Skin epidermis (tissue), 12 donors: ENCODE measurements around the gene NTRK2.

Experiments used
- H3K27ac ChIP-seq, 21 experiments: fragments of 200-600 bp; sonication (generic) in 11 of 21; one replicate each; pipeline ENCODE4 v1.5.0; 2020; ENCODE audit warnings: mild to moderate bottlenecking in 3 of 21, inconsistent platforms in 2 of 21, moderate library complexity in 2 of 21
- H3K4me3 ChIP-seq, 7 experiments: fragments of 200-600 bp; sonication (generic) in 2 of 7; one replicate each; pipeline ENCODE4 v1.5.0; 2020; ENCODE audit warnings: inconsistent platforms in 2 of 7, mild to moderate bottlenecking in 2 of 7, moderate library complexity in 1 of 7

The NTRK2 gene

DNA sequence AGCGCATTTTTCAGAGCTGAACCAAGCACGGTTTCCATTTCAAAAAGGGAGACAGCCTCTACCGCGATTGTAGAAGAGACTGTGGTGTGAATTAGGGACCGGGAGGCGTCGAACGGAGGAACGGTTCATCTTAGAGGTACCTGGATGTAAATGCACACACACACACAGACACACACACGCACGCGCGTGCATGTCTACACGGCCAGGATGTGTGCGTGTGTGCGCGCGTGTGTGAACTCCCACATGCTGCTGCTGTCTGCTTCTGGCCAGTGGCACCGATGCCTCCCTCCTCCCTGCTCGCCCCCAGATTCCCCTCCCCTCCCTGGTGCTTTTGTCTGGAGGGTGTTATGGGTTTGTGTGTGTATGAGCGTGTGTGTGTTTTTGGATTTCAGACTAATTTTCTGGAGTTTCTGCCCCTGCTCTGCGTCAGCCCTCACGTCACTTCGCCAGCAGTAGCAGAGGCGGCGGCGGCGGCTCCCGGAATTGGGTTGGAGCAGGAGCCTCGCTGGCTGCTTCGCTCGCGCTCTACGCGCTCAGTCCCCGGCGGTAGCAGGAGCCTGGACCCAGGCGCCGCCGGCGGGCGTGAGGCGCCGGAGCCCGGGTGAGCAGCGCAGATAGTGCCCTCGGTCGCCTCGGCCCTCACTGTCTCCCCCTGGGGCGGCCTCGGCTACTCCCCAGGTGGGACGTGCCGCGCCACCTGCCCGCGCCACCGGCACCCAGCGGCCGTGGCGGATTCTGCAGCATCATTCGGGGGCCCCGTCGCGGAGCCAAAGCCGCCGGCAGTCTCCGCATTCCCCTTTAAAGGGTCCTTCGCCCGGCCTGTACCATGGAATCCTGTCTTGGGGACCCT, at the start of gene NTRK2:
Gene NTRK2, plus strand, starts transcription at position 442 of the 850 bp plus-strand sequence. CDS start 1,020 bp downstream, outside the sequence.
- peak within 1 kb of the TSS in 15 of 21 experiments; percentile 22 to 90 (median 83) for H3K27ac ChIP-seq

GRCh38 chr9:84620338-84620737, 49.2 kb upstream of the NTRK2 start:
- H3K4me3 ChIP-seq = no peak overlapping the region
- H3K27ac ChIP-seq = no peak overlapping the region

More for the DNA sequence above, at the start of gene NTRK2:
- peak within 1 kb of the TSS; percentile 24 to 59 (median 37) for H3K4me3 ChIP-seq

GRCh38 chr9:84621811-84622210, 47.7 kb upstream of the NTRK2 start:
- Histone ChIP-seq H3K27ac (no peak overlapping the region), H3K4me3 (no peak overlapping the region)

DNA sequence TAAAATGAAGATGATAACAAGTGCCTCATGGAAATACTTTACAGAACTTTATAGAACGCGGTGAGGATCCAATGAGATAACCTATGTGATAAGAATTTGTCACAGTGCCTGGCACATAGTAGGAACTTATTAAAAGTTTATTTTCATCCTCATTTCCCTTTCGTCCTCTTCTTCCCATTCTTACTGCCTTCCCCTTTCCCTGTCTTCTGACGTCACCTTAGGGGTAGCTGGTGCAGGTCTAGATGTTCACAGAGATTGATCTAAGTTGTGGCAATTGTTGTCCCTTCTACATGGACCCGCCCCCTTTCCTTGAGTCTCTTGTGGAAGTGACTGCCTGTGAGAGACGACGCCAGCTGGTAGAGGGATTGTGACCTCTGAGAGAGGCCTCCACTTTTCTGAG, 46.5 kb upstream of the NTRK2 start:
- H3K27ac ChIP-seq = no peak overlapping the region
- no peak overlapping the region for H3K4me3 ChIP-seq

GRCh38 chr9:84636436-84636835, 33.1 kb upstream of the NTRK2 start:
- no peak overlapping the region for H3K27ac ChIP-seq
- no peak overlapping the region for H3K4me3 ChIP-seq

- H3K27ac ChIP-seq = no peak overlapping the region
- H3K4me3 ChIP-seq = no peak overlapping the region
These were observed 26.9 kb upstream of the NTRK2 start for GRCh38 chr9:84642553-84643141.

DNA sequence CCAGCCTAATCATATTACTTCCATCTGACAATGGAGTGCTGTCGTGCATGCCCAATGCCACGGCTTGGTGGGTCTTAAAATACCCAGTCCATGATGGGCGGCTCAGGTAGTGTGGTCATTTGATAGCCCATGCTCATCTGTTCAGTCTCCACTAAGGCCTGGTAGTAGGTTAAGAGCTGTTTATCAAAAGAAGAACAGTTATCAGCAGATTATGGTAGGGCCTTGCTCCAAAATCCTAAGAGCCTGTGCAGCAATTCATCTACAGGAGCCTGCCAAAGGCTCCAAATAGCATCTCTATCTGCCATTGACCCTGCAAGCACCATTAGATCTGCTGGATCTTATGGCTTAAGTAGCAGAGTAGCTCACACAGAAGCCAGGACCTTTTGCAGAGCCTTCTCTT, 21.8 kb upstream of the NTRK2 start:
- Histone ChIP-seq H3K27ac (no peak overlapping the region), H3K4me3 (no peak overlapping the region)

DNA sequence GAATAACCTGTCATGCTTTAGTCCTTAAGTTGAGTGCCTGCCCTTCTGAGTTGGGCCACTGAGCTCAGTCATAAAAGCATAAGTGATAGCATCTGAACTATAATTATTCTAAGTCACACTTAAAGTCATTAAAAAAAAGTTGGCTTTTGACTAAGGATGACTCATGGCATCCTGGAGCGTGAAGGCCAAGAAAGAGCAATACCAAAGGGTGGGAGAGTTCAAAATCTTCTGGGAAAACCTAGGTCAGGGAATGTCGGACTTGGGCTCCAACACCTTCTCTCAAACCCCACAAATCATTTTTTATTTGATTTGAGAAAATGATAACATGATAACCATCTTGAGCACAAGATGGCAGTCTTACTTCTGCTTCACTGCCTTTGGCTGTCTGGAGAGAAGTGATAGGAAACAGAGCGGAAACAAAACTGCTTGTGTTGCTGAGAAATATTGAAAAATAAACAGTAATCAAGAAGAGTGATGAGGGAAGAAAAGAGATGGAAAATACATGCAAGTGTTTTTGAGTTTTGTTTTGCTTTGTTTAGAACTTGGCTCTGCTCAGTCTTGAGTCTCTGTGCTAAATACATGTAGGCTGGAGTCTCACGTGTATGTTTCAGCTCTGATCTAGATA, 16.9 kb upstream of the NTRK2 start:
- Histone ChIP-seq H3K4me3 (no peak overlapping the region), H3K27ac (no peak overlapping the region)

DNA sequence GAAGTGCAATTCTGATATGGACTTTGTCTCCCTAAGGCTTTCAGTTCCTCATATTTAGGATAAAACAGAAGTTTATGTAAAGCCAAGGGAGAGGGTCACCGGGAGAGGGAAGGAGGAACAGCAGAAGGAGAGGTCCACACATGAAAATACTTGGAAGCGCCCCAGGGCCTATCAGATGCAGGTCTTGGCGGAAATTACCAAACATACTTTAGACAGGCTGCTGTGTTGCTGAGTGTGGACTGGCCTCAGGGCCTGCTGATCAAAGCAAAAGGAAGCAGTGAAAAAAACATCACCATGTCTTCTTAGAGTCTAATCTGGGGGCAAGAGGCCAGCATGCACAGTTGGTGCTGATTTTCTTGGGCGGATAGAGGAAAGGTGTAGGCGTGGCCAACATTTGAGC, 14.1 kb upstream of the NTRK2 start:
- Histone ChIP-seq H3K27ac (no peak overlapping the region), H3K4me3 (no peak overlapping the region)

GRCh38 chr9:84659313-84659712, 10.2 kb upstream of the NTRK2 start:
- Histone ChIP-seq H3K4me3 (no peak overlapping the region), H3K27ac (no peak overlapping the region)

DNA sequence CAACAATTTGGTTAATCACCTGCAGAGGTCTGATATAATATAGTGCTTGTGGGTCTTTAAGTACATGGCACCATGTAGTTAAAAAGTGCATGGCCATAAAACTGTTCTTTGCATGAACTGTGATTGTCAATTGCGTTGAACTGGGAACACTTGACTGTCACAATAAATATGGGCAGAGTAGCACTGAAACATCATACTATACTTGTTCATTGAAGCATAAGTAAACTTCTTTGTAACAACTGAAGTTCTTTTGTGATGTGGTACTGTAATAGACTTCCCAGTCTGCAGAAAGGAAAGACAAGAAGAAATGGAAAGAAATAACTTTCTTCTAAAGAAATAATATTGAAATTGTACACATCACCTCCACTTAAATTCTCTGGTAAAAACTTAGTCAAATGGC, 9.8 kb upstream of the NTRK2 start:
- Histone ChIP-seq H3K4me3 (no peak overlapping the region), H3K27ac (no peak overlapping the region)

DNA sequence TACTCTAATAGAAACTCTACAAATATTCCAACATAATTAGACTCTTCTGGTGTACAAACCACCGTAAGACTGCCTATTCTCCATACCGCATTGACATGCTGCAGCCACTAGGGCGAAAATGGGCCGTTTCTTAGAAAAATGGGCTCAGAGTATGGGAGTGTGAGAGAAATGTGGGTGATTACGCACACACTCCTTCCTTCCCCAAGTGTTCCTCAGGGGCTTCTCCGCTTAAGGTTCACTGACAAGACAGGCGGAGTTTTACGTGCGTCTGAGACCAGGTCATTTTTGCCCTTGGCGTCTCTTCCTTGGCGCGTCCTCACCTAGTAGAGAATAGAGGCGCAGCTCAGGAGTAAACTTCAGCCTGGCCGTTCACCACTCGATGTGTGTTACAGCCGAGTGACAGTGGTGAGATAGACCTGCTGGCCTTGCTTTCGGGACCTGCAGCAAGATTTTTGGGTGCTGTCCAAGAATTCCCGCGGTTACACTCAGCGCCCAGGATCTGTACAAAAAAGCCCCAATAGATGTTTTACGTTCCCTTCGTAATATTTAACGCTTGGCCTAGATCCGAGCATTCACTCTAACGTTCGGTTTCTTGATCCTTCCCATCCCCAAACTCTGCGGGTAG, 1.8 kb upstream of the NTRK2 start:
- Histone ChIP-seq H3K27ac (peak overlapping the region in 8 of 21 experiments; percentile 5 to 90 (median 62)), H3K4me3 (peak overlapping the region; percentile 24 to 59 (median 37))

DNA sequence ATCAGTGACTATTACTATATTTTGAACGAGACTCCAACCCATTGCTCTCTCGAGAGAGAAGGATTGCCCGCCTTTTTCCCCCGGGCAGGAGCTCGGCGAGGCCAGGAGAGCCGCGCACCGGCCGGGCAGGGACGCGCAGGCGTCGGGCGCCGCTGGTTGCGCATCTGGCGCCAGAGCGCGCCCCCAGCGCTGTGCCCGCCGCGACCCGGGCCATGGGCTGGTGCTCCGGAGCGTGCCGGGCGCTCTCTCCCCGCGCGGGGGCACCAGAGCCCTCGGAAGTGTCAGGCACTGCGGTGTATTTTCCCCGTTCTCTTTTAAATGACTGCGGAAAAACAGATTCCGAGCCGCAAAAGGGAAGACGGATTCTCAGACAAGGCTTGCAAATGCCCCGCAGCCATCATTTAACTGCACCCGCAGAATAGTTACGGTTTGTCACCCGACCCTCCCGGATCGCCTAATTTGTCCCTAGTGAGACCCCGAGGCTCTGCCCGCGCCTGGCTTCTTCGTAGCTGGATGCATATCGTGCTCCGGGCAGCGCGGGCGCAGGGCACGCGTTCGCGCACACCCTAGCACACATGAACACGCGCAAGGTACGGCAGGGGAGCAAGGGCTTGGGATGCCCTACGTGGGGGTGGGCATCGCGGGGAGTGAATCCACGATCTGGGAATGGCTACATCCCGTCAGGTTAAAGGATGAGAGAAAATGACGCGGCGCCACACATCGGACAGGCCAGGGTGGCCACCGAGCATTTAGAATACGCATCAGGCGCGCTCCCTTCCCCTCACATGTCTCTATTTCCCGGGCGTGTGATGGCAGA, 1.1 kb upstream of the NTRK2 start:
- Histone ChIP-seq H3K27ac (peak overlapping the region in 10 of 21 experiments; percentile 15 to 90 (median 85)), H3K4me3 (peak overlapping the region; percentile 24 to 59 (median 37))

DNA sequence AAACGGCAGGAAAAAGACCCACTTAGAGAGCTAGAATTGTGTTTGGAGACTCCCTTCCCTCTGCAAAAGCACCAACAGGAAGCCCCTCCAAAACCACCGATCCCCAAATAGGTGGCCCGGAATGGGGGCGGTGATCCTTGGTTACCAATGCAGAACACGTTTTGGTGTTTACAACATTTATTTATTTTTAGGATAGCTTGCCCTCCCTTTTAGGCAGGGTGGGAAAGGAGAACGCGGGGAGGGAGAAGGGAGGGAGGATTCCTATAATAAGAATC, 579 bp upstream of the NTRK2 start:
- peak overlapping the region; percentile 24 to 59 (median 37) for H3K4me3 ChIP-seq
- peak overlapping the region in 9 of 21 experiments; percentile 82 to 90 (median 85) for H3K27ac ChIP-seq

- peak overlapping the region; percentile 24 to 59 (median 37) for H3K4me3 ChIP-seq
- H3K27ac ChIP-seq = peak overlapping the region in 14 of 21 experiments; percentile 6 to 90 (median 84)
These were observed 861 bp downstream of the NTRK2 start for GRCh38 chr9:84670138-84671041.

GRCh38 chr9:84671586-84672521, 2.3 kb downstream of the NTRK2 start:
- H3K4me3 ChIP-seq = peak overlapping the region in 1 of 7 experiments; percentile 59
- H3K27ac ChIP-seq = peak overlapping the region in 9 of 21 experiments; percentile 5 to 89 (median 28)

DNA sequence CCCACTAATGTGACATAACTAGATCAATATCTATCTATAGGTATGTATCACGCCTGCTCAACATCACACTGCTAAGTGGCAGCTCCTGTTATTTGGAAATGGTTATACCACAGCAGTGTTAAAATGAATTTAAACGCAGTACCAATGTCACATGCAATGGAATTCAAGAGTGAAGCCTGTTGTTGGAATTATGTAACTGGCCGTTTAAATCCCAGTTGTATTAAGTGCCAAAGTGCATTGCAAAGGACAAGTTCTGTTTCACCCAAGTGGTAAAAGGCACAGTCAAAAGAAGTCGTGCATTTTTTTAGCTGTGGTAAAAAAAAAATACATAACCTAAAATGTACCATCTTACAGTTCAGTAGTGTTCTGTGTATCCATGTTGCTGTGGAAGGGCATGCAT, 4.3 kb downstream of the NTRK2 start:
- Histone ChIP-seq H3K27ac (no peak overlapping the region), H3K4me3 (no peak overlapping the region)
